GM21447 (cell line): ENCODE data around the gene ACSM2A.
"Not testable (repeated sequence)": the region's sequence is repeated elsewhere in the genome, so short reads cannot be mapped to it uniquely, and the experiment has no call there.

Source experiments
- ATAC-seq: cut with Tn5 transposase; IDR thresholded peaks from one replicate; pipeline ENCODE4 v1.9.1; 2021; ENCODE audit not compliant: unreplicated experiment

ACSM2A gene

GRCh38 chr16:20446652-20447393, 4.5 kb upstream of the ACSM2A start:
- ATAC-seq: not testable (repeated sequence)

GRCh38 chr16:20453633-20454032, 2.3 kb downstream of the ACSM2A start:
- ATAC-seq: not testable (repeated sequence)

- not testable (repeated sequence) for ATAC-seq
These were observed 7.9 kb downstream of the ACSM2A start for GRCh38 chr16:20459227-20459626.

- not testable (repeated sequence) for ATAC-seq
These were observed 9.0 kb downstream of the ACSM2A start for GRCh38 chr16:20460313-20460712.

- not testable (repeated sequence) for ATAC-seq
These were observed 17.6 kb downstream of the ACSM2A start for GRCh38 chr16:20468954-20469353.

- not testable (repeated sequence) for ATAC-seq
These were observed 18.6 kb downstream of the ACSM2A start for GRCh38 chr16:20469930-20470329.

- not testable (repeated sequence) for ATAC-seq
These were observed 19.4 kb downstream of the ACSM2A start for GRCh38 chr16:20470732-20471131.

- ATAC-seq: not testable (repeated sequence)
These were observed 25.9 kb downstream of the ACSM2A start for GRCh38 chr16:20477188-20477744.

- not testable (repeated sequence) for ATAC-seq
These were observed 32.7 kb downstream of the ACSM2A start for GRCh38 chr16:20483989-20484388.

- no peak for ATAC-seq
These were observed 33.4 kb downstream of the ACSM2A start for GRCh38 chr16:20484726-20485125.

GRCh38 chr16:20485408-20485807, 34.1 kb downstream of the ACSM2A start:
- no peak for ATAC-seq

GRCh38 chr16:20490994-20491393, 39.7 kb downstream of the ACSM2A start:
- ATAC-seq: not testable (repeated sequence)

- ATAC-seq: not testable (repeated sequence)
These were observed 40.1 kb downstream of the ACSM2A start for GRCh38 chr16:20491448-20491847.

GRCh38 chr16:20504418-20504817, 53.1 kb downstream of the ACSM2A start:
- ATAC-seq: no peak

- no peak for ATAC-seq
These were observed 56.0 kb downstream of the ACSM2A start for GRCh38 chr16:20507280-20507679.

GRCh38 chr16:20510323-20510722, 59.0 kb downstream of the ACSM2A start:
- ATAC-seq: no peak

GRCh38 chr16:20515688-20516090, 64.4 kb downstream of the ACSM2A start:
- no peak for ATAC-seq

- no peak for ATAC-seq
These were observed 65.8 kb downstream of the ACSM2A start for GRCh38 chr16:20517149-20517548.

GRCh38 chr16:20519231-20519630, 67.9 kb downstream of the ACSM2A start:
- ATAC-seq: no peak

GRCh38 chr16:20520103-20520502, 68.8 kb downstream of the ACSM2A start:
- ATAC-seq: no peak

GRCh38 chr16:20531795-20532194, 80.5 kb downstream of the ACSM2A start:
- not testable (repeated sequence) for ATAC-seq

GRCh38 chr16:20532284-20532792, 81.0 kb downstream of the ACSM2A start:
- not testable (repeated sequence) for ATAC-seq
